ENCODE data around the gene DRC1.

DRC1 gene

DNA sequence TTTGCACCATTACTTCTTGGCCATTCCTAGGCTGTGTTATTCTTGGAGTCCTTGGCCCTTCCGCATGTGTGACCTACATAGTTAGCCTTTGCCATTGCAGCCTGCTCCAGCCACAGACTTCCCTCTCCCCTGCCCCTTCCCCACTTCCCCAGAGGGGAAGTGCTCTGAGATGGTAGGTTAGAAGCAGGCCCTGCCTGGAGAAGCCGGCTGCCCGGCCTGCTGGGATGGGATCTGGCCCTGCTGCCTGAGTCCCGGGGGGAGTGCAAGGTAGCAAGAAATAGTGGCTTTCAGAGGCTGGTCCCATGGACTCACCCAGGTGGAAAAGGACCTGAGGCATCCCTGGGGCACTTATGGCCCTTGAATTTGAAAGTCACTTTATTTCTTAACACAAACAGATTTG is 104.6 kb downstream of the DRC1 start:
- DNase-seq (ENCODE audit: low read depth), result no peak
- TF ChIP-seq, protein P1, sequence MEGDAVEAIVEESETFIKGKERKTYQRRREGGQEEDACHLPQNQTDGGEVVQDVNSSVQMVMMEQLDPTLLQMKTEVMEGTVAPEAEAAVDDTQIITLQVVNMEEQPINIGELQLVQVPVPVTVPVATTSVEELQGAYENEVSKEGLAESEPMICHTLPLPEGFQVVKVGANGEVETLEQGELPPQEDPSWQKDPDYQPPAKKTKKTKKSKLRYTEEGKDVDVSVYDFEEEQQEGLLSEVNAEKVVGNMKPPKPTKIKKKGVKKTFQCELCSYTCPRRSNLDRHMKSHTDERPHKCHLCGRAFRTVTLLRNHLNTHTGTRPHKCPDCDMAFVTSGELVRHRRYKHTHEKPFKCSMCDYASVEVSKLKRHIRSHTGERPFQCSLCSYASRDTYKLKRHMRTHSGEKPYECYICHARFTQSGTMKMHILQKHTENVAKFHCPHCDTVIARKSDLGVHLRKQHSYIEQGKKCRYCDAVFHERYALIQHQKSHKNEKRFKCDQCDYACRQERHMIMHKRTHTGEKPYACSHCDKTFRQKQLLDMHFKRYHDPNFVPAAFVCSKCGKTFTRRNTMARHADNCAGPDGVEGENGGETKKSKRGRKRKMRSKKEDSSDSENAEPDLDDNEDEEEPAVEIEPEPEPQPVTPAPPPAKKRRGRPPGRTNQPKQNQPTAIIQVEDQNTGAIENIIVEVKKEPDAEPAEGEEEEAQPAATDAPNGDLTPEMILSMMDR (IDR thresholded peaks at IDR 0.05; ENCODE audit: low read depth, low read length, missing control alignments), result no peak
- no peak overlapping the region for H3K4me3 ChIP-seq (ENCODE audit: low read depth, low read length)
- in situ Hi-C loops (cut with HindIII; ENCODE audit: low sequenced_read_pairs), result no loop called here
